ENCODE results near the gene MED16. TPM values are rescaled to one million over a fixed set of nuclear protein-coding genes. Genes with fewer than 3 reads are reported as not detected.

Gene MED16
- total RNA-seq, 1 experiment from 2014 or later, result 66.9 TPM

DNA sequence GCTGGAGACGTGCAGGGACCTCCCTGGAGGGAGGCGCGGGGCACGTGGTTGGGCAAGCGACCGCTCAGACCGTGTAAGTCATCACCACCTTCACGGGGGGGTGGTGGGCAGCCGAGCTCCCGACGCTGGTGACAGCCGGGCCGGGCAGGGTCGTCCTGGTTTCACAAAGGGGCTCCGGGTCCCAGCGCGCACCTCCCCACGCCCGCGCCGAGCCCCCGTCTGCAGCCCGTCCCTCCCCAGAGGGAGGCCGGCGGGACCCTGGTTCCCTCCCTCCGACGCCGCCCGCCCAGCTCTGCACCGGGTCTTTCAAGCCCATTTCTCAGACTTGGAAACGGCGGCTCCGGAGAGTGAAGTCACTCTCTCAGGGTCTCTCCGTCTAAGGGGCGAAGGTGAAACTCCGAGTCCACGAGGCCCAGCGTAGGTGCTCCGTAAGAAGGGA, 32.1 kb upstream of the MED16 start (continued):
- peak; percentile 62; the same call in 1 of the 2 replicates for TF ChIP-seq FOXP4 (CRISPR knock-in tag; IDR thresholded peaks at IDR 0.05)
- TF ChIP-seq ETV6 (CRISPR knock-in tag; IDR thresholded peaks at IDR 0.05), result 0 out of 2 replicates have a peak, but pooled peaks have one; percentile 18
- TF ChIP-seq GTF2I (CRISPR knock-in tag; conservative IDR thresholded peaks at IDR 0.05), result peak; percentile 98
- no peak for TF ChIP-seq ARID4B (CRISPR knock-in tag; IDR thresholded peaks at IDR 0.05; ENCODE audit: borderline replicate concordance)

DNA sequence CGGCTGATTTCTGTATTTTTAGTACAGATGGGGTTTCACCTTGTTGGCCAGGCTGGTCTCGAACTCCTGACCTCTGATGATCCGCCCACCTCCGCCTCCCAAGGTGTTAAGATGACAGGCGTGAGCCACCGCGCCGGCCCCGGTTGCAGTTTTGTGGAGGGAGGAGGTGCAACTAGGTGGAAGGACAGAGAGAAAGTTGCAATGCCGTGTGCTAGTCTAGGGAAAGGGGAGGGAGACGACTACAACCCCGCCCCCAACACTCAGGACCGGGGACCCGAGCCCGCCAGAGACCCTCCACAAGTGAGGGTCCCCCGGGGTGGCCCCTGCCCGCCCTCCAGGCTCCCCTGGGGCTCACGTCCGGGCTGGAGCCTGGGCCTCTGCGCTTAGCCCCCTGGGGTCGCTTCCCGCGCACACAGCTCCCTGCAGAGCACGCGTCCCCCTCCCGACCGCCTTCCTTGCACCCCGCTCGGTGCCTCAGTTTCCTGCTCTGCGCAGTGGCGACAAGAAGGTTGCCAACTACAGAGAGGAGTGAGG, 31.6 kb upstream of the MED16 start:
- Mint-ChIP-seq H3K4me1 (peaks cover 18% of the 10 kb centered on the region), H3K4me3 (peak overlapping the region; percentile 75), H3K27ac (no peak overlapping the region), H3K9me3 (no peaks in the 10 kb centered on the region), H3K36me3 (no peaks in the 10 kb centered on the region), H3K27me3 (ENCODE audit: low read depth) (peaks cover 27% of the 10 kb centered on the region)
- ATAC-seq (no peak), DNase-seq (ENCODE audit: low spot score) (peak; percentile 59)
- TF ChIP-seq ELF4 (CRISPR knock-in tag; IDR thresholded peaks at IDR 0.05; ENCODE audit: low read depth) (no peak), ESRRA (CRISPR knock-in tag; IDR thresholded peaks at IDR 0.05; ENCODE audit: borderline replicate concordance) (no peak), JUN (CRISPR knock-in tag; IDR thresholded peaks at IDR 0.05) (no peak), ZNF138 (CRISPR knock-in tag; conservative IDR thresholded peaks at IDR 0.05) (no peak), ZNF423 (CRISPR knock-in tag; IDR thresholded peaks at IDR 0.05) (peak; percentile 59; the same call in 1 of the 2 replicates)
- TF ChIP-seq, protein P1, sequence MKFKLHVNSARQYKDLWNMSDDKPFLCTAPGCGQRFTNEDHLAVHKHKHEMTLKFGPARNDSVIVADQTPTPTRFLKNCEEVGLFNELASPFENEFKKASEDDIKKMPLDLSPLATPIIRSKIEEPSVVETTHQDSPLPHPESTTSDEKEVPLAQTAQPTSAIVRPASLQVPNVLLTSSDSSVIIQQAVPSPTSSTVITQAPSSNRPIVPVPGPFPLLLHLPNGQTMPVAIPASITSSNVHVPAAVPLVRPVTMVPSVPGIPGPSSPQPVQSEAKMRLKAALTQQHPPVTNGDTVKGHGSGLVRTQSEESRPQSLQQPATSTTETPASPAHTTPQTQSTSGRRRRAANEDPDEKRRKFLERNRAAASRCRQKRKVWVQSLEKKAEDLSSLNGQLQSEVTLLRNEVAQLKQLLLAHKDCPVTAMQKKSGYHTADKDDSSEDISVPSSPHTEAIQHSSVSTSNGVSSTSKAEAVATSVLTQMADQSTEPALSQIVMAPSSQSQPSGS (CRISPR knock-in tag; IDR thresholded peaks at IDR 0.05; ENCODE audit: borderline replicate concordance, low read depth), result no peak
- POLR2A ChIA-PET, result interaction anchor here (1.4 kb wide), 1 partner anchor 60 kb away, joined by 4 read pairs; the partner anchor contains the start of gene WDR18
- CTCF ChIA-PET, result interaction anchor here (0.8 to 2.2 kb wide), 3 partner anchors 8 to 97 kb away, joined by 3 to 9 read pairs (median 3); no protein-coding TSS in a partner anchor

- DNase-seq (ENCODE audit: low spot score) (peak; percentile 53), ATAC-seq (no peak)
- no peaks in the 10 kb centered on the region for H3K9me3 Mint-ChIP-seq
- peak overlapping the region; percentile 69 for H3K4me3 Mint-ChIP-seq
- peaks cover 59% of the 10 kb centered on the region for H3K27me3 Mint-ChIP-seq (ENCODE audit: low read depth)
- no peak overlapping the region for H3K27ac Mint-ChIP-seq
- H3K4me1 Mint-ChIP-seq, result peaks cover 14% of the 10 kb centered on the region
- POLR2A ChIA-PET, result no interaction called here
- H3K36me3 Mint-ChIP-seq, result no peaks in the 10 kb centered on the region
- CTCF ChIA-PET, result interaction anchor here (1.1 to 3.8 kb wide), 7 partner anchors 54 to 79 kb away, joined by 3 to 24 read pairs (median 11); partner anchors contain the start of gene WDR18
- TF ChIP-seq RELA (CRISPR knock-in tag; IDR thresholded peaks at IDR 0.05; ENCODE audit: borderline replicate concordance), result 0 out of 2 replicates have a peak, but pooled peaks have one; percentile 9
- 0 out of 2 replicates have a peak, but pooled peaks have one; percentile 32 for TF ChIP-seq ARID4B (CRISPR knock-in tag; IDR thresholded peaks at IDR 0.05; ENCODE audit: borderline replicate concordance)
- no peak for TF ChIP-seq AFF4 (CRISPR knock-in tag; IDR thresholded peaks at IDR 0.05; ENCODE audit: borderline replicate concordance)
- TF ChIP-seq ZNF219 (CRISPR knock-in tag; IDR thresholded peaks at IDR 0.05; ENCODE audit: borderline replicate concordance), result 0 out of 2 replicates have a peak, but pooled peaks have one; percentile 3
These were observed 27.3 kb upstream of the MED16 start for GRCh38 chr19:920051-920864.

Measured in WTC11 (cell line).